Measurements from ENCODE around the gene CDK16. TPM values are rescaled to one million over a fixed set of nuclear protein-coding genes. Genes with fewer than 3 reads are reported as not detected.

Gene CDK16
- total and polyA plus RNA-seq, 9 of the 15 experiments (the other 6 are each of a cell fraction or from before 2014, with no cell fraction given) = 3.9 to 104 (median 57.5) TPM

- TF ChIP-seq, protein P1, sequence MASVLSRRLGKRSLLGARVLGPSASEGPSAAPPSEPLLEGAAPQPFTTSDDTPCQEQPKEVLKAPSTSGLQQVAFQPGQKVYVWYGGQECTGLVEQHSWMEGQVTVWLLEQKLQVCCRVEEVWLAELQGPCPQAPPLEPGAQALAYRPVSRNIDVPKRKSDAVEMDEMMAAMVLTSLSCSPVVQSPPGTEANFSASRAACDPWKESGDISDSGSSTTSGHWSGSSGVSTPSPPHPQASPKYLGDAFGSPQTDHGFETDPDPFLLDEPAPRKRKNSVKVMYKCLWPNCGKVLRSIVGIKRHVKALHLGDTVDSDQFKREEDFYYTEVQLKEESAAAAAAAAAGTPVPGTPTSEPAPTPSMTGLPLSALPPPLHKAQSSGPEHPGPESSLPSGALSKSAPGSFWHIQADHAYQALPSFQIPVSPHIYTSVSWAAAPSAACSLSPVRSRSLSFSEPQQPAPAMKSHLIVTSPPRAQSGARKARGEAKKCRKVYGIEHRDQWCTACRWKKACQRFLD (CRISPR knock-in tag; IDR thresholded peaks at IDR 0.05) = no peak
- no peak for TF ChIP-seq VEZF1 (CRISPR knock-in tag; IDR thresholded peaks at IDR 0.05)
- TF ChIP-seq NR3C1 (CRISPR knock-in tag; IDR thresholded peaks at IDR 0.05) = no peak
- TF ChIP-seq ARID1B (IDR thresholded peaks at IDR 0.05) = no peak
- TF ChIP-seq, protein P2, sequence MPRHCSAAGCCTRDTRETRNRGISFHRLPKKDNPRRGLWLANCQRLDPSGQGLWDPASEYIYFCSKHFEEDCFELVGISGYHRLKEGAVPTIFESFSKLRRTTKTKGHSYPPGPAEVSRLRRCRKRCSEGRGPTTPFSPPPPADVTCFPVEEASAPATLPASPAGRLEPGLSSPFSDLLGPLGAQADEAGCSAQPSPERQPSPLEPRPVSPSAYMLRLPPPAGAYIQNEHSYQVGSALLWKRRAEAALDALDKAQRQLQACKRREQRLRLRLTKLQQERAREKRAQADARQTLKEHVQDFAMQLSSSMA (CRISPR knock-in tag; IDR thresholded peaks at IDR 0.05) = no peak
- no peak for TF ChIP-seq DPF2 (IDR thresholded peaks at IDR 0.05)
- Histone ChIP-seq H3K27me3 (ENCODE audit: control insufficient read depth in 2 of 2, insufficient read depth in 2 of 2, low read length in 2 of 2) (no peaks in the 10 kb centered on the region), H3K4me3 (no peak overlapping the region), H4K20me1 (replicated peaks; ENCODE audit: control insufficient read depth, insufficient read depth, low read length) (peaks cover 14% of the 10 kb centered on the region), H3K79me2 (ENCODE audit: control insufficient read depth, insufficient read depth, low read length) (peaks cover 34% of the 10 kb centered on the region), H3K27ac (ENCODE audit: extremely low read depth, low read depth, low read length) (no peak overlapping the region), H3K9me1 (ENCODE audit: control insufficient read depth, insufficient read depth, low read length) (peaks cover 3% of the 10 kb centered on the region), H3K36me3 (ENCODE audit: control insufficient read depth, insufficient read depth, low read length) (peaks cover 87% of the 10 kb centered on the region; the same call in 2 of the 3 replicates), H3K4me2 (ENCODE audit: insufficient read depth, low read length) (no peak overlapping the region), H2AFZ (ENCODE audit: low read depth, low read length) (no peak overlapping the region), H3K4me1 (replicated peaks in 1 of 2; ENCODE audit: control insufficient read depth in 2 of 2, insufficient read depth in 2 of 2, low read length in 2 of 2) (peaks cover 3 to 11% of the 10 kb centered on the region in 2 experiments; a peak in 4 of 5 replicates), H3K9me3 (replicated peaks; ENCODE audit: control insufficient read depth, insufficient read depth, low read depth, low read length) (no peaks in the 10 kb centered on the region), H3K9ac (ENCODE audit: insufficient read depth in 1 of 2, low read depth in 2 of 2, low read length in 2 of 2) (no peak overlapping the region)
- 98% methylated on average over 6 of the region's 10 CpGs for WGBS (ENCODE audit: insufficient coverage, low coverage, missing lambda C conversion rate)
- BruUV-seq (replicated peaks) = no TSS peak
- intact Hi-C loops (cut with micrococcal nuclease) (loop anchor here (10.0 kb wide), 1 partner anchor 546 kb away; no protein-coding TSS in a partner anchor), in situ Hi-C loops (cut with MboI) (loop anchor here (10.0 kb wide), 2 partner anchors 186 to 326 kb away; no protein-coding TSS in a partner anchor)
- CTCF ChIA-PET (ENCODE audit: low intra/inter-chr PET ratio) = no interaction called here
- ATAC-seq = no peak
- no peak for DNase-seq (ENCODE audit: extremely low read depth in 1 of 4, low spot score in 3 of 4)
- no peak for FAIRE-seq
- POLR2A ChIA-PET = no interaction called here
These were observed 19.2 kb upstream of the CDK16 start for GRCh38 chrX:47199286-47199685.
